Cerebellar nuclear complex (tissue), 1 donor: Measurements from ENCODE around the gene NDUFS1.
"Not testable (repeated sequence)": the region's sequence is repeated elsewhere in the genome, so short reads cannot be mapped to it uniquely, and the experiment has no call there.

Experiments used
- DNase-seq, 2 experiments: peaks; one replicate each; lab custom pipeline; 2025; lab: John Stamatoyannopoulos, UW

The NDUFS1 gene

GRCh38 chr2:206159346-206160124 is at the start of gene NDUFS1, which contains the start of gene EEF1B2:
TSS of gene NDUFS1 (minus strand) at chr2:206159444. CDS start at chr2:206153678, 5,766 bp downstream.
TSS of gene EEF1B2 (plus strand) at chr2:206159895. CDS start at chr2:206159980, 85 bp downstream.
- DNase-seq, result peak; percentile 64 to 94

- DNase-seq, result no peak
These were observed 49.7 kb upstream of the NDUFS1 start for GRCh38 chr2:206208900-206209299.

GRCh38 chr2:206207316-206207715 is 48.1 kb upstream of the NDUFS1 start:
- DNase-seq, result not testable (repeated sequence)

- no peak for DNase-seq
These were observed 45.5 kb upstream of the NDUFS1 start for GRCh38 chr2:206204710-206205109.

GRCh38 chr2:206203331-206203730 is 44.1 kb upstream of the NDUFS1 start:
- no peak for DNase-seq

- no peak for DNase-seq
These were observed 43.2 kb upstream of the NDUFS1 start for GRCh38 chr2:206202446-206202845.

GRCh38 chr2:206201075-206201848 is 42.0 kb upstream of the NDUFS1 start:
- DNase-seq, result no peak

GRCh38 chr2:206198677-206199076 is 39.4 kb upstream of the NDUFS1 start:
- DNase-seq, result no peak

GRCh38 chr2:206193671-206194357 is 34.6 kb upstream of the NDUFS1 start:
- no peak for DNase-seq

- DNase-seq, result no peak
These were observed 32.9 kb upstream of the NDUFS1 start for GRCh38 chr2:206192157-206192556.

- DNase-seq, result no peak
These were observed 31.4 kb upstream of the NDUFS1 start for GRCh38 chr2:206190689-206191088.

GRCh38 chr2:206190111-206190510 is 30.9 kb upstream of the NDUFS1 start:
- DNase-seq, result no peak

- DNase-seq, result no peak
These were observed 30.4 kb upstream of the NDUFS1 start for GRCh38 chr2:206189691-206190090.

GRCh38 chr2:206181526-206181925 is 22.3 kb upstream of the NDUFS1 start:
- DNase-seq, result not testable (repeated sequence)

GRCh38 chr2:206176901-206177300 is 17.7 kb upstream of the NDUFS1 start:
- DNase-seq, result no peak

GRCh38 chr2:206176121-206176520 is 16.9 kb upstream of the NDUFS1 start:
- DNase-seq, result no peak

GRCh38 chr2:206173147-206173546 is 13.9 kb upstream of the NDUFS1 start:
- DNase-seq, result no peak

GRCh38 chr2:206171624-206172397 is 12.6 kb upstream of the NDUFS1 start:
- not testable (repeated sequence) for DNase-seq

GRCh38 chr2:206168230-206168629 is 9.0 kb upstream of the NDUFS1 start:
- DNase-seq, result not testable (repeated sequence)

- DNase-seq, result no peak
These were observed 5.1 kb upstream of the NDUFS1 start for GRCh38 chr2:206164261-206164862.

- DNase-seq, result no peak
These were observed 4.1 kb upstream of the NDUFS1 start for GRCh38 chr2:206163251-206163880.
